HepG2 (cell line): Measurements from ENCODE around the gene DLG1. TPM values are rescaled to one million over a fixed set of nuclear protein-coding genes. Genes with fewer than 3 reads are reported as not detected.

ENCODE experiments used
- DRAP1 ChIP-seq: IDR thresholded peaks from 2 replicates; pipeline ENCODE4 v1.6.1; 2016; ENCODE audit warnings: missing genetic modification reagents, missing compliant biosample characterization
- ETS1 ChIP-seq: sonication (generic); formaldehyde crosslinking; IDR thresholded peaks from 2 replicates; pipeline ENCODE4 v1.4.0; 2020; ENCODE audit warnings: missing genetic modification reagents
- GATAD2A ChIP-seq: IDR thresholded peaks from 2 replicates; pipeline ENCODE4 v1.6.1; 2016
- NRL ChIP-seq: sonication (generic); formaldehyde crosslinking; IDR thresholded peaks from 2 replicates; pipeline ENCODE4 v1.5.0; 2020; ENCODE audit warnings: missing genetic modification reagents, mild to moderate bottlenecking, moderate library complexity, borderline replicate concordance
- PAXIP1 ChIP-seq: sonication (generic); formaldehyde crosslinking; conservative IDR thresholded peaks from 2 replicates; pipeline ENCODE4 v1.4.0; 2020; ENCODE audit warnings: mild to moderate bottlenecking, missing genetic modification reagents, moderate library complexity
- POLR2A ChIP-seq, 2 experiments: IDR thresholded peaks; 2 replicates each; pipeline ENCODE4 v1.6.1; 2011; ENCODE audit warnings: low read depth in 2 of 2, low read length in 2 of 2, mild to moderate bottlenecking in 1 of 2, moderate library complexity in 1 of 2; ENCODE audit not compliant: insufficient read depth in 1 of 2
- RXRB ChIP-seq: IDR thresholded peaks from 2 replicates; pipeline ENCODE4 v1.6.1; 2016; ENCODE audit warnings: borderline replicate concordance, missing genetic modification reagents, missing compliant biosample characterization
- YY1 ChIP-seq: IDR thresholded peaks from 2 replicates; pipeline ENCODE4 v1.6.1; 2011; ENCODE audit warnings: low read length, low read depth, moderate library complexity, mild to moderate bottlenecking; ENCODE audit not compliant: insufficient read depth, insufficient replicate concordance
- ZFP91 ChIP-seq: sonication (generic); formaldehyde crosslinking; IDR thresholded peaks from 2 replicates; pipeline ENCODE4 v1.9.0; 2022; ENCODE audit warnings: missing genetic modification reagents, mild to moderate bottlenecking, borderline replicate concordance
- ZFX ChIP-seq: sonication (generic); formaldehyde crosslinking; IDR thresholded peaks from 2 replicates; pipeline ENCODE4 v1.4.0; 2020; ENCODE audit warnings: mild to moderate bottlenecking, low read depth, missing genetic modification reagents, moderate library complexity
- ZMYM3 ChIP-seq: sonication (generic); formaldehyde crosslinking; IDR thresholded peaks from 2 replicates; pipeline ENCODE4 v1.5.1; 2020; ENCODE audit warnings: mild to moderate bottlenecking, missing genetic modification reagents
- ZNF20 ChIP-seq: sonication (generic); formaldehyde crosslinking; IDR thresholded peaks from 2 replicates; pipeline ENCODE4 v1.4.0; 2020; ENCODE audit warnings: mild to moderate bottlenecking, moderate library complexity, missing genetic modification reagents
- ZNF556 ChIP-seq: sonication (generic); formaldehyde crosslinking; IDR thresholded peaks from 2 replicates; pipeline ENCODE4 v1.4.0; 2020; ENCODE audit warnings: mild to moderate bottlenecking, missing genetic modification reagents, borderline replicate concordance
- ZNF687 ChIP-seq: sonication (generic); formaldehyde crosslinking; IDR thresholded peaks from 2 replicates; pipeline ENCODE4 v1.5.1; 2020; ENCODE audit warnings: mild to moderate bottlenecking, missing genetic modification reagents, moderate library complexity
- polyA plus RNA-seq, 8 experiments: library from polyadenylated mRNA; depleted of rRNA in 3 of 8; stranded (reverse) in 7 of 8; unstranded in 1 of 8; fragments of >200 nt; fragmentation: Illumina TruSeq in 4 of 8; extraction: Trizol in 4 of 8; gene quantifications; 2 replicates each; pipeline versions ENCODE4 v1.2.1 to v1.2.3, GENCODE V29; 2011 to 2016; ENCODE audit warnings: low read depth in 4 of 8, missing spikeins in 1 of 8, mixed read lengths in 1 of 8; ENCODE audit not compliant: insufficient read depth in 1 of 8
- total RNA-seq, 5 experiments: library from RNA; depleted of rRNA; stranded (reverse); fragments of >200 nt; fragmentation: Illumina TruSeq; extraction: Trizol; gene quantifications; 2 replicates each; pipeline ENCODE4 v1.2.3, GENCODE V29; 2016; ENCODE audit warnings: low read depth in 1 of 5

The DLG1 gene
- total and polyA plus RNA-seq, 2 of the 13 experiments (the other 11 are each of a cell fraction or from before 2014, with no cell fraction given): 30.5 to 104 TPM

- TF ChIP-seq PAXIP1 (0 out of 2 replicates have a peak, but pooled peaks have one; percentile 26), ZFP91 (CRISPR knock-in tag) (peak; percentile 42; the same call in 1 of the 2 replicates), ZMYM3 (CRISPR knock-in tag) (peak; percentile 22; the same call in 1 of the 2 replicates), ETS1 (no peak), YY1 (peak; percentile 14), GATAD2A (CRISPR knock-in tag) (peak; percentile 5; the same call in 1 of the 2 replicates), NRL (0 out of 2 replicates have a peak, but pooled peaks have one; percentile 58), ZFX (peak; percentile 61; the same call in 1 of the 2 replicates), ZNF556 (CRISPR knock-in tag) (0 out of 2 replicates have a peak, but pooled peaks have one; percentile 27), ZNF687 (CRISPR knock-in tag) (peak; percentile 58), ZNF20 (CRISPR knock-in tag) (no peak), POLR2A (IDR thresholded peaks at IDR 0.05; ENCODE audit: insufficient read depth in 1 of 2, low read depth in 2 of 2, low read length in 2 of 2) (peak in 1 of 2 experiments; percentile 46; a peak in 1 of 4 replicates), DRAP1 (CRISPR knock-in tag) (no peak), RXRB (no peak)
- TF ChIP-seq, all 625 proteins: peak for 15
Observed at GRCh38 chr3:197339841-197340520, 41.6 kb upstream of the DLG1 start (continued).
